Neutrophil (primary cell): Measurements from ENCODE around the gene RAB3B.

Experiments
- H3K27ac ChIP-seq: fragments of 200-600 bp; sonication (generic); 2 replicates; pipeline ENCODE4 v1.5.1; 2016; ENCODE audit warnings: mild to moderate bottlenecking, moderate library complexity
- H3K27me3 ChIP-seq: fragments of 200-600 bp; sonication (generic); 2 replicates; pipeline ENCODE4 v1.6.0; 2016; ENCODE audit warnings: mild to moderate bottlenecking
- H3K36me3 ChIP-seq: fragments of 200-600 bp; sonication (generic); 2 replicates; pipeline ENCODE4 v1.5.1; 2017
- H3K4me1 ChIP-seq, 2 experiments: fragments of 200-600 bp in 1 of 2; sonication (generic) in 1 of 2; 1 replicate in 1 of 2; 2 replicates in 1 of 2; pipeline versions ENCODE4 v1.5.1 to v1.6.1; 2013 to 2016; ENCODE audit warnings: low read depth in 1 of 2, low read length in 1 of 2, mild to moderate bottlenecking in 1 of 2, moderate library complexity in 1 of 2; ENCODE audit not compliant: control insufficient read depth in 1 of 2, insufficient read depth in 1 of 2
- H3K4me3 ChIP-seq, 2 experiments: fragments of 200-600 bp in 1 of 2; sonication (generic) in 1 of 2; 1 replicate in 1 of 2; 2 replicates in 1 of 2; pipeline ENCODE4 v1.5.1; 2013 to 2016; ENCODE audit warnings: low read depth in 1 of 2, low read length in 1 of 2, mild to moderate bottlenecking in 1 of 2, moderate library complexity in 1 of 2
- H3K9me3 ChIP-seq: fragments of 200-600 bp; sonication (generic); 2 replicates; pipeline ENCODE4 v1.5.1; 2016
- CTCF ChIP-seq: fragments of 200-600 bp; sonication (generic); IDR thresholded peaks from 2 replicates; pipeline ENCODE4 v1.5.1; 2016; ENCODE audit warnings: antibody characterized with exemption

The RAB3B gene

GRCh38 chr1:51945591-51945990, 44.9 kb downstream of the RAB3B start:
- TF ChIP-seq CTCF: no peak
- H3K9me3 ChIP-seq: no peaks in the 10 kb centered on the region
- H3K4me3 ChIP-seq: no peak overlapping the region
- peaks cover 7% of the 10 kb centered on the region for H3K27me3 ChIP-seq
- H3K4me1 ChIP-seq: no peaks in the 10 kb centered on the region
- no peak overlapping the region for H3K27ac ChIP-seq
- no peaks in the 10 kb centered on the region for H3K36me3 ChIP-seq

- H3K36me3 ChIP-seq: no peaks in the 10 kb centered on the region
- no peak overlapping the region for H3K27ac ChIP-seq
- H3K4me1 ChIP-seq: no peaks in the 10 kb centered on the region
- H3K4me3 ChIP-seq: no peak overlapping the region
- H3K9me3 ChIP-seq: no peaks in the 10 kb centered on the region
- H3K27me3 ChIP-seq: no peaks in the 10 kb centered on the region
- no peak for TF ChIP-seq CTCF
These were observed 48.2 kb downstream of the RAB3B start for GRCh38 chr1:51942281-51942680.

- no peaks in the 10 kb centered on the region for H3K4me1 ChIP-seq
- no peaks in the 10 kb centered on the region for H3K27me3 ChIP-seq
- no peak overlapping the region for H3K4me3 ChIP-seq
- no peak for TF ChIP-seq CTCF
- H3K27ac ChIP-seq: no peak overlapping the region
- no peaks in the 10 kb centered on the region for H3K9me3 ChIP-seq
- no peaks in the 10 kb centered on the region for H3K36me3 ChIP-seq
These were observed 49.0 kb downstream of the RAB3B start for GRCh38 chr1:51941528-51941927.

GRCh38 chr1:51937112-51937511, 53.4 kb downstream of the RAB3B start:
- TF ChIP-seq CTCF: no peak

GRCh38 chr1:51936531-51936930, 54.0 kb downstream of the RAB3B start:
- H3K9me3 ChIP-seq: no peaks in the 10 kb centered on the region
- H3K27ac ChIP-seq: no peak overlapping the region
- H3K27me3 ChIP-seq: peaks cover 4% of the 10 kb centered on the region
- no peak overlapping the region for H3K4me3 ChIP-seq
- TF ChIP-seq CTCF: no peak
- no peaks in the 10 kb centered on the region for H3K36me3 ChIP-seq
- no peaks in the 10 kb centered on the region for H3K4me1 ChIP-seq

More at GRCh38 chr1:51937112-51937511, 53.4 kb downstream of the RAB3B start:
- Histone ChIP-seq H3K9me3 (no peaks in the 10 kb centered on the region), H3K36me3 (no peaks in the 10 kb centered on the region), H3K4me1 (no peaks in the 10 kb centered on the region), H3K27me3 (peaks cover 4% of the 10 kb centered on the region), H3K4me3 (no peak overlapping the region), H3K27ac (no peak overlapping the region)

- no peaks in the 10 kb centered on the region for H3K9me3 ChIP-seq
- peaks cover 21% of the 10 kb centered on the region for H3K27me3 ChIP-seq
- H3K4me3 ChIP-seq: no peak overlapping the region
- H3K36me3 ChIP-seq: no peaks in the 10 kb centered on the region
- H3K4me1 ChIP-seq: no peaks in the 10 kb centered on the region
- no peak for TF ChIP-seq CTCF
- H3K27ac ChIP-seq: no peak overlapping the region
These were observed 57.2 kb downstream of the RAB3B start for GRCh38 chr1:51933344-51933743.
